Gastrocnemius medialis (tissue), 4 donors: ENCODE measurements around the gene SFI1. TPM values are rescaled to one million over a fixed set of nuclear protein-coding genes. Genes with fewer than 3 reads are reported as not detected.

ENCODE experiments used
- ATAC-seq, 2 donors: fragments of 150-250 bp; one replicate each; pipeline ENCODE4 v1.9.1; 2016
- DNase-seq, 2 donors: peaks; one replicate each; pipeline ENCODE4 v3.0.0-alpha.2; 2019
- H3K27ac ChIP-seq, 4 donors: fragments of 200-600 bp; sonication (generic); 1 replicate in 1 of 4; 2 replicates in 3 of 4; pipeline ENCODE4 v1.5.1; 2016 to 2018; ENCODE audit warnings: mild to moderate bottlenecking in 2 of 4, moderate library complexity in 1 of 4
- H3K27me3 ChIP-seq, 3 donors: fragments of 200-600 bp; sonication (generic) in 2 of 3; 1 replicate in 1 of 3; 2 replicates in 2 of 3; pipeline versions ENCODE4 v1.5.1 to v1.6.0; 2016 to 2019; ENCODE audit warnings: mild to moderate bottlenecking in 1 of 3, moderate library complexity in 1 of 3
- H3K36me3 ChIP-seq, 2 donors: fragments of 200-600 bp; sonication (generic) in 1 of 2; one replicate each; pipeline ENCODE4 v1.5.1; 2017 to 2018
- H3K4me1 ChIP-seq, 2 donors: fragments of 200-600 bp; sonication (generic) in 1 of 2; one replicate each; pipeline ENCODE4 v1.5.1; 2016 to 2017; ENCODE audit warnings: mild to moderate bottlenecking in 2 of 2
- H3K4me3 ChIP-seq, 4 donors: fragments of 200-600 bp; sonication (generic) in 3 of 4; 1 replicate in 1 of 4; 2 replicates in 3 of 4; pipeline ENCODE4 v1.5.1; 2016 to 2019; ENCODE audit warnings: mild to moderate bottlenecking in 2 of 4
- H3K9me3 ChIP-seq, 3 donors: fragments of 200-600 bp; sonication (generic) in 2 of 3; 1 replicate in 1 of 3; 2 replicates in 2 of 3; pipeline ENCODE4 v1.5.1; 2016 to 2019
- POLR2A ChIP-seq, 2 donors: fragments of 450-650 bp; IDR thresholded peaks; one replicate each; pipeline ENCODE4 v1.6.1; 2017; ENCODE audit warnings: antibody characterized with exemption in 2 of 2, mild to moderate bottlenecking in 2 of 2, moderate library complexity in 2 of 2
- in situ Hi-C, 4 donors: fragments of 200-750 bp; cut with MboI; loops; one replicate each; pipeline versions ENCODE4 v1.15.0 to v1.8.0; 2017; ENCODE audit warnings: low sequenced_read_pairs in 4 of 4
- intact Hi-C: fragments of 100-400 bp; cut with DNase I; formaldehyde crosslinking; loops from one replicate; pipeline ENCODE4 v1.15.1; 2023; ENCODE audit warnings: low total_unique reads
- total RNA-seq, 4 donors: library from RNA; depleted of rRNA; stranded (reverse); fragments of >200 nt; gene quantifications; one replicate each; pipeline versions ENCODE4 v1.1.0 to v1.2.3, GENCODE V29; 2016
- TF ChIP-seq, protein P1 (sequence below), 5 experiments: fragments of 450-650 bp in 3 of 5; fragments of 200-600 bp in 2 of 5; sonication (generic) in 2 of 5; IDR thresholded peaks in 4 of 5; conservative IDR thresholded peaks in 1 of 5; 1 replicate in 4 of 5; 2 replicates in 1 of 5; pipeline ENCODE4 v1.5.1; 2016 to 2019; ENCODE audit warnings: antibody characterized with exemption in 5 of 5, mild to moderate bottlenecking in 3 of 5, moderate library complexity in 3 of 5

The SFI1 gene
- total RNA-seq, 4 donors from 2014 or later: 1.1 to 12.6 (median 2.7) TPM

GRCh38 chr22:31567196-31567595 lies 70.9 kb downstream of the SFI1 start:
- Histone ChIP-seq H3K36me3 (no peaks in the 10 kb centered on the region), H3K27ac (no peak overlapping the region), H3K27me3 (no peaks in the 10 kb centered on the region), H3K4me1 (no peaks in the 10 kb centered on the region), H3K9me3 (no peaks in the 10 kb centered on the region), H3K4me3 (no peak overlapping the region)
- in situ Hi-C loops: no loop called here
- intact Hi-C loops: no loop called here
- no peak for ATAC-seq
- TF ChIP-seq POLR2A (IDR thresholded peaks at IDR 0.05): no peak
- TF ChIP-seq, protein P1, sequence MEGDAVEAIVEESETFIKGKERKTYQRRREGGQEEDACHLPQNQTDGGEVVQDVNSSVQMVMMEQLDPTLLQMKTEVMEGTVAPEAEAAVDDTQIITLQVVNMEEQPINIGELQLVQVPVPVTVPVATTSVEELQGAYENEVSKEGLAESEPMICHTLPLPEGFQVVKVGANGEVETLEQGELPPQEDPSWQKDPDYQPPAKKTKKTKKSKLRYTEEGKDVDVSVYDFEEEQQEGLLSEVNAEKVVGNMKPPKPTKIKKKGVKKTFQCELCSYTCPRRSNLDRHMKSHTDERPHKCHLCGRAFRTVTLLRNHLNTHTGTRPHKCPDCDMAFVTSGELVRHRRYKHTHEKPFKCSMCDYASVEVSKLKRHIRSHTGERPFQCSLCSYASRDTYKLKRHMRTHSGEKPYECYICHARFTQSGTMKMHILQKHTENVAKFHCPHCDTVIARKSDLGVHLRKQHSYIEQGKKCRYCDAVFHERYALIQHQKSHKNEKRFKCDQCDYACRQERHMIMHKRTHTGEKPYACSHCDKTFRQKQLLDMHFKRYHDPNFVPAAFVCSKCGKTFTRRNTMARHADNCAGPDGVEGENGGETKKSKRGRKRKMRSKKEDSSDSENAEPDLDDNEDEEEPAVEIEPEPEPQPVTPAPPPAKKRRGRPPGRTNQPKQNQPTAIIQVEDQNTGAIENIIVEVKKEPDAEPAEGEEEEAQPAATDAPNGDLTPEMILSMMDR (IDR thresholded peaks at IDR 0.05 in 4 of 5, conservative IDR thresholded peaks at IDR 0.05 in 1 of 5): no peak
- DNase-seq: no peak

DNA sequence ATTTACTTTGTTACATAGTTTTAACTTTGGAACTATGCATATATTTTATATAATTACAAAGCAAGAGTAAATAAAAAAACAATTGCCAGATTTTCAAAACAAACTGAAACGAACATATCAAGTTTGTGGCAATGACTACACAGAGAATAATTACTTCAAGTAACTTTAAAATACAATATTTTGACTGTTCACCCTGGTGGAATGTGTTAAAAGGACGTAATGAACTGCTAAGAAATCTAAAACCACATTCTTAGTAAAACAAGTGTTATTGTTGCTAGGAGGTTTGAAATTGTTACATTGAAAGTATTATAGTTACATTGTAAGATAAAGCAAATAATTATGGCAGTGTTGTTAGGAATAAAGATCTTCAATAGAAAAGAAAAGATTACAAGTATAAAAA lies 71.4 kb downstream of the SFI1 start:
- in situ Hi-C loops (no loop called here), intact Hi-C loops (no loop called here)
- H3K27me3 ChIP-seq: no peaks in the 10 kb centered on the region
- no peak overlapping the region for H3K4me3 ChIP-seq
- H3K9me3 ChIP-seq: no peaks in the 10 kb centered on the region
- ATAC-seq (no peak), DNase-seq (no peak)
- no peaks in the 10 kb centered on the region for H3K4me1 ChIP-seq
- TF ChIP-seq, protein P1 (IDR thresholded peaks at IDR 0.05 in 4 of 5, conservative IDR thresholded peaks at IDR 0.05 in 1 of 5): no peak
- TF ChIP-seq POLR2A (IDR thresholded peaks at IDR 0.05): no peak
- no peak overlapping the region for H3K27ac ChIP-seq
- H3K36me3 ChIP-seq: no peaks in the 10 kb centered on the region

DNA sequence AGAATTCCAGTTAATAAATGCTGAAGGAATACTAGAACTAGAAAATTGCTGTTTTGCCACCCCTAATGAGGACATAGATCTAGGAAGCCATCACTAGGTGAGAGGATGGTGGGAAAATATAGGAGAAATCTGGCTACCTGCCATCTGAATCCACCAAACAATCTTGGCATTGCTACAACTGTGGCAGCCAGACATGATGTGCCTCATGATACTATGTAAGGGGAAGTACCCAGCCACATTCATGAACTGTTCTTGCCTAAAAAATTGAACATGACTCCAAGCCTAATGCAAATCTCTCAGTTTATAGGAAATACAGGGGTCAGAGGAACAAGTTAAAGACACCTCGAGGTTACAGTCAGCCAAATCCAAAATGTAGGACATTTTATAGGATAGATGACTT lies 72.8 kb downstream of the SFI1 start:
- ATAC-seq: no peak
- DNase-seq: no peak
- in situ Hi-C loops (no loop called here), intact Hi-C loops (no loop called here)
- no peaks in the 10 kb centered on the region for H3K9me3 ChIP-seq
- no peaks in the 10 kb centered on the region for H3K4me1 ChIP-seq
- H3K27ac ChIP-seq: no peak overlapping the region
- H3K4me3 ChIP-seq: no peak overlapping the region
- H3K36me3 ChIP-seq: no peaks in the 10 kb centered on the region
- TF ChIP-seq POLR2A (IDR thresholded peaks at IDR 0.05): no peak
- TF ChIP-seq, protein P1 (IDR thresholded peaks at IDR 0.05 in 4 of 5, conservative IDR thresholded peaks at IDR 0.05 in 1 of 5): no peak
- no peaks in the 10 kb centered on the region for H3K27me3 ChIP-seq

GRCh38 chr22:31572939-31573338 lies 76.6 kb downstream of the SFI1 start:
- TF ChIP-seq, protein P1 (IDR thresholded peaks at IDR 0.05 in 4 of 5, conservative IDR thresholded peaks at IDR 0.05 in 1 of 5): no peak
- TF ChIP-seq POLR2A (IDR thresholded peaks at IDR 0.05): no peak
- no peaks in the 10 kb centered on the region for H3K36me3 ChIP-seq

GRCh38 chr22:31574055-31574670 lies 77.8 kb downstream of the SFI1 start:
- in situ Hi-C loops (no loop called here), intact Hi-C loops (no loop called here)
- H3K9me3 ChIP-seq: no peaks in the 10 kb centered on the region
- no peak for DNase-seq
- H3K4me3 ChIP-seq: no peak overlapping the region
- H3K27ac ChIP-seq: no peak overlapping the region
- ATAC-seq: no peak
- no peaks in the 10 kb centered on the region for H3K27me3 ChIP-seq
- no peaks in the 10 kb centered on the region for H3K4me1 ChIP-seq
- H3K36me3 ChIP-seq: no peaks in the 10 kb centered on the region
- TF ChIP-seq POLR2A (IDR thresholded peaks at IDR 0.05): no peak
- TF ChIP-seq, protein P1 (IDR thresholded peaks at IDR 0.05 in 4 of 5, conservative IDR thresholded peaks at IDR 0.05 in 1 of 5): no peak

More at GRCh38 chr22:31572939-31573338, 76.6 kb downstream of the SFI1 start:
- Histone ChIP-seq H3K27me3 (no peaks in the 10 kb centered on the region), H3K27ac (no peak overlapping the region), H3K4me3 (no peak overlapping the region), H3K9me3 (no peaks in the 10 kb centered on the region), H3K4me1 (no peaks in the 10 kb centered on the region)
- DNase-seq: no peak
- in situ Hi-C loops (no loop called here), intact Hi-C loops (no loop called here)
- no peak for ATAC-seq
